K562 (cell line): Measurements from ENCODE around the gene CDK14. TPM values are rescaled to one million over a fixed set of nuclear protein-coding genes. Genes with fewer than 3 reads are reported as not detected.

Experiments
- LCOR ChIP-seq: sonication (generic); formaldehyde crosslinking; IDR thresholded peaks from 2 replicates; pipeline ENCODE4 v1.8.0; 2022; ENCODE audit warnings: mild to moderate bottlenecking, missing genetic modification reagents
- MTA2 ChIP-seq: fragments of 450-650 bp; IDR thresholded peaks from 2 replicates; pipeline ENCODE4 v1.6.1; 2016; ENCODE audit warnings: low read depth
- MTF1 ChIP-seq: fragments of 250-450 bp; sonication (Bioruptor Pico); IDR thresholded peaks from 2 replicates; pipeline ENCODE4 v1.9.0; 2021; ENCODE audit warnings: moderate library complexity, mild to moderate bottlenecking, inconsistent platforms, borderline replicate concordance
- NBN ChIP-seq: fragments of 450-650 bp; IDR thresholded peaks from 2 replicates; pipeline ENCODE4 v1.6.1; 2016; ENCODE audit warnings: low read depth, mild to moderate bottlenecking
- PHB ChIP-seq: fragments of 250-450 bp; sonication (Bioruptor Pico); IDR thresholded peaks from 2 replicates; pipeline ENCODE4 v1.5.0; 2021
- POLR2B ChIP-seq: fragments of 450-650 bp; IDR thresholded peaks from 2 replicates; pipeline ENCODE4 v1.6.1; 2018; ENCODE audit warnings: low read depth; ENCODE audit not compliant: partially characterized antibody
- RREB1 ChIP-seq: fragments of 250-450 bp; sonication (Bioruptor Pico); IDR thresholded peaks from 2 replicates; pipeline ENCODE4 v1.4.0; 2020
- ZMIZ1 ChIP-seq, 2 experiments: fragments of 150-350 bp in 1 of 2; IDR thresholded peaks; 2 replicates each; pipeline ENCODE4 v1.6.1; 2012 to 2016; ENCODE audit warnings: low read depth in 2 of 2, low read length in 2 of 2, mild to moderate bottlenecking in 1 of 2, moderate library complexity in 1 of 2
- polyA plus RNA-seq, 8 experiments: library from polyadenylated mRNA; depleted of rRNA in 4 of 8; stranded (reverse) in 5 of 8; unstranded in 3 of 8; fragments of >200 nt; fragmentation: Nextera tagmentation in 2 of 8; fragmentation: Illumina TruSeq in 1 of 8; extraction: Ambion mirVana in 2 of 8; extraction: Trizol in 1 of 8; gene quantifications; 2 replicates each; pipeline versions ENCODE4 v1.2.1 to v1.2.3, GENCODE V29; 2011 to 2014; ENCODE audit warnings: inconsistent platforms in 1 of 8, missing spikeins in 1 of 8
- total RNA-seq, 7 experiments: library from RNA; depleted of rRNA in 6 of 7; stranded (reverse); fragments of >200 nt in 6 of 7; fragmentation: Illumina TruSeq in 2 of 7; extraction: Trizol in 2 of 7; gene quantifications; 2 replicates each; pipeline versions ENCODE4 v1.2.1 to v1.2.3, GENCODE V29; 2011 to 2021; ENCODE audit warnings: low replicate concordance in 1 of 7

Gene CDK14
- total and polyA plus RNA-seq, 9 of the 15 experiments (the other 6 are each of a cell fraction or from before 2014, with no cell fraction given), result 0.03 to 0.91 (median 0.16) TPM

- TF ChIP-seq RREB1 (CRISPR knock-in tag) (no peak), MTA2 (no peak), ZMIZ1 (IDR thresholded peaks at IDR 0.05; ENCODE audit: low read depth in 2 of 2, low read length in 2 of 2) (no peak), LCOR (CRISPR knock-in tag) (no peak), MTF1 (no peak), PHB (no peak), NBN (no peak), POLR2B (no peak)
- TF ChIP-seq, all 486 proteins: peak for 0
These were observed 263.4 kb downstream of the CDK14 start (continued) for GRCh38 chr7:90859521-90859920.
